ENCODE data around the gene SH3BP5. TPM values are rescaled to one million over a fixed set of nuclear protein-coding genes. Genes with fewer than 3 reads are reported as not detected.
A peak's percentile ranks its signal among the peaks of the same experiment; 100 is the strongest.

Gene SH3BP5
- total RNA-seq, 1 experiment from 2014 or later: 13.9 TPM

DNA sequence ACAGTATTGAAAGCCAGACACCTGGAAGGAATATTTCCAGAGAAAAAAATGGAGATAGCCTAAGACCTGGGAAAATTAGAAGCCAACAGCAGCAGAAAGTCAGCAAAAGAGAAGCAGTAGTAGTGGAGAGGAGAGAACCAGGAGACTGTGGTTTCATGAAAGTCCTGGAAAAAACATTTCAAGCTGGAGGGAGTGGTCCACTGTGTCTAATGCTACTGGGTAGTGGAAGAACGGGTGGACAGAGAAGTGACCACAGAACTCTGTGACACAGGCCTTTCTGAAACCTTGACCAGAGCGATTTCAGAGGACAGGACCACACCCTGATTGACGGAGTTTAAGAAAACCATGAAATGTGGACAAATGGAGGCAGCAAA is 15.3 kb upstream of the SH3BP5 start:
- ATAC-seq: peak; percentile 27; the same call in 1 of the 2 replicates
- H4K20me1 ChIP-seq (ENCODE audit: insufficient read depth): no peaks in the 10 kb centered on the region
- H3K4me3 ChIP-seq (replicated peaks in 1 of 2; ENCODE audit: low read depth in 1 of 2, low read length in 2 of 2): no peak overlapping the region
- H2AFZ ChIP-seq (ENCODE audit: low read depth, low read length, poor library complexity, severe bottlenecking): no peak overlapping the region
- POLR2A ChIA-PET: no interaction called here
- DNase-seq (ENCODE audit: low read depth, low spot score): no peak
- no peak overlapping the region for H3K27ac ChIP-seq (ENCODE audit: low read depth, low read length)
- TF ChIP-seq TCF7L2 (IDR thresholded peaks at IDR 0.05; ENCODE audit: borderline replicate concordance, extremely low read depth, insufficient read depth, insufficient read length): no peak
- no peak for TF ChIP-seq SP1 (IDR thresholded peaks at IDR 0.05; ENCODE audit: low read depth)
- TF ChIP-seq, protein P1, sequence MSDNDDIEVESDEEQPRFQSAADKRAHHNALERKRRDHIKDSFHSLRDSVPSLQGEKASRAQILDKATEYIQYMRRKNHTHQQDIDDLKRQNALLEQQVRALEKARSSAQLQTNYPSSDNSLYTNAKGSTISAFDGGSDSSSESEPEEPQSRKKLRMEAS (IDR thresholded peaks at IDR 0.05): no peak
- no peak for TF ChIP-seq EZH2phosphoT487 (IDR thresholded peaks at IDR 0.05; ENCODE audit: borderline replicate concordance)
- TF ChIP-seq ZFX (IDR thresholded peaks at IDR 0.05): no peak
- TF ChIP-seq EGR1 (IDR thresholded peaks at IDR 0.05; ENCODE audit: low read depth): no peak
- TF ChIP-seq POLR2AphosphoS5 (IDR thresholded peaks at IDR 0.05; ENCODE audit: low read depth, low read length): no peak
- TF ChIP-seq YY1 (IDR thresholded peaks at IDR 0.05; ENCODE audit: extremely low read depth, insufficient replicate concordance, low read depth, low read length): no peak
- no peak for TF ChIP-seq SRF (IDR thresholded peaks at IDR 0.05; ENCODE audit: low read depth)
- TF ChIP-seq EZH2 (IDR thresholded peaks at IDR 0.05): no peak
- TF ChIP-seq FOSL1 (IDR thresholded peaks at IDR 0.05; ENCODE audit: low read depth): no peak
- no peak for TF ChIP-seq CEBPB (IDR thresholded peaks at IDR 0.05; ENCODE audit: low read depth)
- TF ChIP-seq, protein P2, sequence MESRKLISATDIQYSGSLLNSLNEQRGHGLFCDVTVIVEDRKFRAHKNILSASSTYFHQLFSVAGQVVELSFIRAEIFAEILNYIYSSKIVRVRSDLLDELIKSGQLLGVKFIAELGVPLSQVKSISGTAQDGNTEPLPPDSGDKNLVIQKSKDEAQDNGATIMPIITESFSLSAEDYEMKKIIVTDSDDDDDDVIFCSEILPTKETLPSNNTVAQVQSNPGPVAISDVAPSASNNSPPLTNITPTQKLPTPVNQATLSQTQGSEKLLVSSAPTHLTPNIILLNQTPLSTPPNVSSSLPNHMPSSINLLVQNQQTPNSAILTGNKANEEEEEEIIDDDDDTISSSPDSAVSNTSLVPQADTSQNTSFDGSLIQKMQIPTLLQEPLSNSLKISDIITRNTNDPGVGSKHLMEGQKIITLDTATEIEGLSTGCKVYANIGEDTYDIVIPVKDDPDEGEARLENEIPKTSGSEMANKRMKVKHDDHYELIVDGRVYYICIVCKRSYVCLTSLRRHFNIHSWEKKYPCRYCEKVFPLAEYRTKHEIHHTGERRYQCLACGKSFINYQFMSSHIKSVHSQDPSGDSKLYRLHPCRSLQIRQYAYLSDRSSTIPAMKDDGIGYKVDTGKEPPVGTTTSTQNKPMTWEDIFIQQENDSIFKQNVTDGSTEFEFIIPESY (IDR thresholded peaks at IDR 0.05; ENCODE audit: extremely low read depth, insufficient replicate concordance, low read length): no peak
- peak overlapping the region; percentile 8; the same call in 1 of the 2 replicates for H3K4me2 ChIP-seq (ENCODE audit: low read length)
- H3K27me3 ChIP-seq (ENCODE audit: insufficient read depth, low read length): no peaks in the 10 kb centered on the region
- intact Hi-C loops (cut with micrococcal nuclease): no loop called here
- no peak overlapping the region for H3K9ac ChIP-seq (ENCODE audit: low read length)
- no TSS peak for BruUV-seq (replicated peaks)
- H3K79me2 ChIP-seq (ENCODE audit: insufficient read depth, low read length): no peaks in the 10 kb centered on the region
- CTCF ChIA-PET: interaction anchor here (1.0 kb wide), 1 partner anchor 15 kb away, joined by 3 read pairs; no protein-coding TSS in a partner anchor
- H3K36me3 ChIP-seq (ENCODE audit: control insufficient read depth in 1 of 2, insufficient read depth in 2 of 2, low read length in 2 of 2): no peaks in the 10 kb centered on the region
- H3K9me2 ChIP-seq (ENCODE audit: insufficient read depth): no peaks in the 10 kb centered on the region
- no peaks in the 10 kb centered on the region for H3K9me3 ChIP-seq (ENCODE audit: control insufficient read depth in 1 of 2, insufficient read depth in 1 of 2, low read depth in 1 of 2, low read length in 2 of 2)
- RAD21 ChIA-PET (ENCODE audit: low non-redundant PET in 1 of 2, low total read pairs in 2 of 2, uncharacterized antibody in 2 of 2, unreplicated experiment in 2 of 2): no interaction called here
- H3K4me1 ChIP-seq (ENCODE audit: control insufficient read depth in 1 of 2, insufficient read depth in 2 of 2, low read length in 2 of 2): peaks cover 0 to 10% of the 10 kb centered on the region in 2 experiments; a peak in 3 of 4 replicates
